ENCODE results near the gene CCNC. TPM values are rescaled to one million over a fixed set of nuclear protein-coding genes. Genes with fewer than 3 reads are reported as not detected.

CCNC gene
- total RNA-seq, 1 experiment from 2014 or later = 76.5 TPM

- Mint-ChIP-seq H3K4me1 (ENCODE audit: insufficient read depth, unreplicated experiment) (no peaks in the 10 kb centered on the region), H3K9me3 (ENCODE audit: unreplicated experiment) (no peaks in the 10 kb centered on the region), H3K27ac (ENCODE audit: low read depth, unreplicated experiment) (no peak overlapping the region), H3K36me3 (ENCODE audit: insufficient read depth, unreplicated experiment) (peaks cover 23% of the 10 kb centered on the region), H3K27me3 (ENCODE audit: insufficient read depth, unreplicated experiment) (no peaks in the 10 kb centered on the region), H3K4me3 (ENCODE audit: unreplicated experiment) (no peak overlapping the region)
- DNase-seq (ENCODE audit: unreplicated experiment) = no peak
- TF ChIP-seq, protein P1, sequence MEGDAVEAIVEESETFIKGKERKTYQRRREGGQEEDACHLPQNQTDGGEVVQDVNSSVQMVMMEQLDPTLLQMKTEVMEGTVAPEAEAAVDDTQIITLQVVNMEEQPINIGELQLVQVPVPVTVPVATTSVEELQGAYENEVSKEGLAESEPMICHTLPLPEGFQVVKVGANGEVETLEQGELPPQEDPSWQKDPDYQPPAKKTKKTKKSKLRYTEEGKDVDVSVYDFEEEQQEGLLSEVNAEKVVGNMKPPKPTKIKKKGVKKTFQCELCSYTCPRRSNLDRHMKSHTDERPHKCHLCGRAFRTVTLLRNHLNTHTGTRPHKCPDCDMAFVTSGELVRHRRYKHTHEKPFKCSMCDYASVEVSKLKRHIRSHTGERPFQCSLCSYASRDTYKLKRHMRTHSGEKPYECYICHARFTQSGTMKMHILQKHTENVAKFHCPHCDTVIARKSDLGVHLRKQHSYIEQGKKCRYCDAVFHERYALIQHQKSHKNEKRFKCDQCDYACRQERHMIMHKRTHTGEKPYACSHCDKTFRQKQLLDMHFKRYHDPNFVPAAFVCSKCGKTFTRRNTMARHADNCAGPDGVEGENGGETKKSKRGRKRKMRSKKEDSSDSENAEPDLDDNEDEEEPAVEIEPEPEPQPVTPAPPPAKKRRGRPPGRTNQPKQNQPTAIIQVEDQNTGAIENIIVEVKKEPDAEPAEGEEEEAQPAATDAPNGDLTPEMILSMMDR (IDR thresholded peaks at IDR 0.05; ENCODE audit: unreplicated experiment) = no peak
- BruUV-seq (replicated peaks) = no TSS peak
- POLR2A ChIA-PET = no interaction called here
- intact Hi-C loops (cut with micrococcal nuclease) = no loop called here
- CTCF ChIA-PET = interaction anchor here (0.6 to 0.8 kb wide), 3 partner anchors 9 to 19 kb away, joined by 3 to 4 read pairs (median 3); no protein-coding TSS in a partner anchor
Observed at GRCh38 chr6:99495466-99495865, 73.0 kb downstream of the CCNC start.

Other genes with a start within 250 kb of the CCNC start
- gene FAXC, start 219.0 kb downstream of the CCNC start, total RNA-seq (2022) = 2.3 and 3.6 TPM in 2 replicates
- gene COQ3, start 174.5 kb downstream of the CCNC start, total RNA-seq (2022) = 4.8 and 7.7 TPM in 2 replicates
- gene PNISR, start 143.4 kb downstream of the CCNC start, total RNA-seq (2022) = 95.9 and 115 TPM in 2 replicates
- gene USP45, start 53.2 kb downstream of the CCNC start, total RNA-seq (2022) = 12.7 and 14.4 TPM in 2 replicates
- gene PRDM13, start 38.2 kb upstream of the CCNC start, total RNA-seq (2022) = not detected in 2 replicates

Measured in MCF 10A (cell line).